SJSA1 (cell line): Measurements from ENCODE around the gene RTL10. TPM values are rescaled to one million over a fixed set of nuclear protein-coding genes. Genes with fewer than 3 reads are reported as not detected.

Experiments used
- DNase-seq, 2 experiments: peaks; one replicate each; pipeline ENCODE4 v3.0.0-alpha.2; 2015 to 2020; ENCODE audit warnings: low spot score in 2 of 2, low read depth in 1 of 2
- H3K27ac ChIP-seq: fragments of 250-450 bp; sonication (Bioruptor Pico); 2 replicates; pipeline ENCODE4 v1.5.1; 2020; ENCODE audit warnings: mild to moderate bottlenecking, moderate library complexity
- H3K27me3 ChIP-seq: fragments of 250-450 bp; sonication (Bioruptor Pico); replicated peaks from 2 replicates; pipeline ENCODE4 v1.5.1; 2020; ENCODE audit warnings: mild to moderate bottlenecking, moderate library complexity
- H3K36me3 ChIP-seq: fragments of 250-450 bp; sonication (Bioruptor Pico); 2 replicates; pipeline ENCODE4 v1.5.1; 2020; ENCODE audit warnings: mild to moderate bottlenecking
- H3K4me1 ChIP-seq: fragments of 250-450 bp; sonication (Bioruptor Pico); replicated peaks from 2 replicates; pipeline ENCODE4 v1.6.1; 2021; ENCODE audit warnings: mild to moderate bottlenecking
- H3K4me3 ChIP-seq: fragments of 250-450 bp; sonication (Bioruptor Pico); 2 replicates; pipeline ENCODE4 v1.5.1; 2020; ENCODE audit warnings: mild to moderate bottlenecking
- H3K9me3 ChIP-seq: fragments of 250-450 bp; sonication (Bioruptor Pico); replicated peaks from 2 replicates; pipeline ENCODE4 v1.5.1; 2020; ENCODE audit warnings: mild to moderate bottlenecking
- total RNA-seq: library from RNA; depleted of rRNA; stranded (reverse); fragments of >200 nt; shearing (Covaris generic); gene quantifications from 2 replicates; pipeline ENCODE4 v1.2.3, GENCODE V29; 2014; rRNA removed

The RTL10 gene, protein sequence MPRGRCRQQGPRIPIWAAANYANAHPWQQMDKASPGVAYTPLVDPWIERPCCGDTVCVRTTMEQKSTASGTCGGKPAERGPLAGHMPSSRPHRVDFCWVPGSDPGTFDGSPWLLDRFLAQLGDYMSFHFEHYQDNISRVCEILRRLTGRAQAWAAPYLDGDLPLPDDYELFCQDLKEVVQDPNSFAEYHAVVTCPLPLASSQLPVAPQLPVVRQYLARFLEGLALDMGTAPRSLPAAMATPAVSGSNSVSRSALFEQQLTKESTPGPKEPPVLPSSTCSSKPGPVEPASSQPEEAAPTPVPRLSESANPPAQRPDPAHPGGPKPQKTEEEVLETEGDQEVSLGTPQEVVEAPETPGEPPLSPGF
- total RNA-seq = 11.5 and 11.7 TPM in 2 replicates

DNA sequence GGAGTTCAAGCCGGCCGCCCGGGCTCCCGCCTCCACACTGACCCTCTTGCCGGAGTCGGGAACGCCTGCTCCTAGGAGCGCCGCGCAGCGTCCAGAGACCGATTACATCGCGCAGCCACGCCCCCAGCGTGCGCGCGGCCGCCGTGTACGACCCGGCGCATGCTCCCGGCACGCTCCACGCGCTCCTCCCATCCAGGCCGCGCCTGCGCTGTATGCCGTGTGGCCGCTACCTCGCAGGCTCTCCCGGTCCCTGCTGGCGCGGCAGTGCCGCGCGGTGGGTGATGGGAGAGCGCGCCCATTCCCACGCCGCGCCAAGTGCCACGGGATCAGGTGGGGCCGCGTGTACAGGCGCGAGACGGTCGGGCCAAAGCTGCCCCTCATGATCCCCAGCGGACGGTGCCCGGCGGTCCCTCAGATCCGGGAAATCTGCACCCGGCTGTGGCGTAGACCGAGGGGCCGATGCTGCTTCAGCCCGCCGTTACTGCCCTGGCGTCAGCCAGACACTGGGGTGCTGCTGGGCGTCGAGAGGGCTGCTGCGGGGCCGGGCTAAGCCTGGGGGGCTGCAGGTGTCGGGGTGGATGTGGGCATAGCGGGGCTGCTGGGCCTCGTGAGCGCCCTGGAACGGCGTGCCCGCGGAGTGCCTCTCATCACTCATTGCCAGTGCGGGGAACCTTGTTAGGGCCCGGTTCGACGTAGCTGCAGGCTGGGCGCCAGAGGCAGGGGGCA is at the start of gene RTL10, which contains the start of gene GNB1L:
Gene RTL10 (minus strand): TSS at position 97 of the 726 bp plus-strand sequence. CDS start 2,613 bp downstream, outside the sequence.
Gene GNB1L (minus strand): TSS at position 97 of the 726 bp plus-strand sequence. CDS start 33,519 bp downstream, outside the sequence.
- H3K27ac ChIP-seq = peak within 1 kb of the TSS; percentile 85
- H3K4me3 ChIP-seq = peak within 1 kb of the TSS; percentile 83

DNA sequence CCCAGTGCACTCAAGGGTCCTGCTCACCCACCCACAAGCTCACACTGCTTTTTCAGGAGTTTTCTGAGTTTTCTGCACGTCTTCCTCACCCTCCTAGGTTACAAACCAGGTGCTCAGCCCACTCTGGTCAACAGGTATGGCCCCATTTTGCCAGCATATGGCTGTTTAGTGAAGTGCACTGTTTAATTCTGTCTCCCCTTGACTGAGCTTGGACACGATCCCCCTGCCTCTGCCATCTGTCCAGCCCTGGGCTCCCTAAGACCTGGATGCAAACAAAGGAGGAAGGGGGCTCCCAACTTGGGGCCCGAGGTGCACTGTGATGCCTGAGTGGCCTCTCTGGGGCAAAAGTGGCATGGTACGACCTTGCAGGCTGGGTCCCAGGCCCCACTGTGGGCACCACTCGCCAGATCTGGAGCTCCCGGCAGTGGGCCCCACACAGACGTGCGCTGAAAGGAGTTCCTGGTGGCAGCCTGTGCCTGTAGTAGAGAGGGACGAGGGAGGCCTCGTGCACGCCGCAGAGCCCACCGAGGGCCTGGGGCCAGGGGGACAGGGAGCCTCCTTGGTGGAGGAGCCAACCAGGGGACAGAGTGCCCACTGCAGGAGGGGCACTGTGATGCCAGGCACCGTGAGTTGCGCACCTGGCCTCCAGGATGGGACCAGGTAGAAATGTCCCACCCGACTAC is 49.6 kb upstream of the RTL10 start:
- Histone ChIP-seq H3K4me1 (peaks cover 28% of the 10 kb centered on the region), H3K4me3 (no peak overlapping the region), H3K27me3 (no peaks in the 10 kb centered on the region), H3K36me3 (0 out of 2 replicates have a peak, but pooled peaks cover 7% of the 10 kb centered on the region), H3K27ac (0 out of 2 replicates have a peak overlapping the region, but pooled peaks have one; percentile 1), H3K9me3 (no peaks in the 10 kb centered on the region)
- no peak for DNase-seq

More for the DNA sequence above, at the start of gene RTL10, which contains the start of gene GNB1L:
- Histone ChIP-seq H3K9me3 (no peaks in the 10 kb centered on the region; the same call in none of the 2 replicates), H3K4me1 (peaks cover 28% of the 10 kb centered on the region), H3K36me3 (peaks cover 57% of the 10 kb centered on the region), H3K27me3 (no peaks in the 10 kb centered on the region)
- peak; percentile 96 for DNase-seq

DNA sequence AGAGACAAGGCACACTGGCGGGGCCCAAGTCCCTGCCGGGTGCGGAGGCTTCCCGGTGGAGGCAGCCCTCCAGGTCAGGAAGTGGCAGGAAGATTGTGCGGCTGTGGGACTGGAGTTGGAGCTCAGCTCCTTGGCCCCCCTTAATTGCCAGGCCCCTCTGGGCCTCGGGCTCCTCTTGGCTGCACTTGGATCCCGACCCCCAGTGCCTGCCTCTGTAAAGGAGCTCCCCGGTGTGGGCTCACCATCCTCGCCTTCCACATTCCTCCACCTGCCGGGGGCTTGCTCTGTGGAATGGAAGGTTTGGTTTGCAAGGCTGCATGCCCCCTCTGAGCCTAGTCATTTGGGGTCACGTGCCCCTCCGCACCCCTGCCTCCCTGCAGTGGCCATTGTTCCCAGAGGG is 48.8 kb upstream of the RTL10 start:
- Histone ChIP-seq H3K4me3 (no peak overlapping the region), H3K9me3 (no peaks in the 10 kb centered on the region), H3K27ac (no peak overlapping the region), H3K4me1 (peaks cover 28% of the 10 kb centered on the region), H3K36me3 (0 out of 2 replicates have a peak, but pooled peaks cover 7% of the 10 kb centered on the region), H3K27me3 (no peaks in the 10 kb centered on the region)
- no peak for DNase-seq

DNA sequence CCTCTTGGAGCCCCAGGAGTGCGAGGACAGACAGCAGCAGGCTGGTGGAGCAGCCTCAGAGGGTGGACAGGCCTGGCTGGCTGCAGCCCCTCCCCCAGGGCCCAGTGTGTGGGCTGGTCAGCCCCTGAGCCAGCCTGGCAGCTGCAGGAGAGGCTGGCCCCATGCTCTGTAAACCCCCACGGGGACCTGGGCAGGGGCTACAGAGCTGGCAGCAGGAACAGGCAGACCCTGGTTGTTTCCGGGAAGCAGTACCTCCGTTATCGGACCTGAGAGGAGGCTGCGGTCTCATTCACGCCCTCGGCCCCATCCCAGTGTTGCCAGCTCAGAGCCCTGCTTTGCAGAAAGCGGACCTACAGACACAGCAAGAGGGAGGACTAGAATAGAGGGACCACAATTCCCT is 48.4 kb upstream of the RTL10 start:
- no peaks in the 10 kb centered on the region for H3K9me3 ChIP-seq
- no peaks in the 10 kb centered on the region for H3K27me3 ChIP-seq
- DNase-seq = no peak
- H3K4me1 ChIP-seq = peaks cover 28% of the 10 kb centered on the region
- H3K36me3 ChIP-seq = peaks cover 6% of the 10 kb centered on the region; the same call in 1 of the 2 replicates
- H3K27ac ChIP-seq = no peak overlapping the region
- H3K4me3 ChIP-seq = no peak overlapping the region

DNA sequence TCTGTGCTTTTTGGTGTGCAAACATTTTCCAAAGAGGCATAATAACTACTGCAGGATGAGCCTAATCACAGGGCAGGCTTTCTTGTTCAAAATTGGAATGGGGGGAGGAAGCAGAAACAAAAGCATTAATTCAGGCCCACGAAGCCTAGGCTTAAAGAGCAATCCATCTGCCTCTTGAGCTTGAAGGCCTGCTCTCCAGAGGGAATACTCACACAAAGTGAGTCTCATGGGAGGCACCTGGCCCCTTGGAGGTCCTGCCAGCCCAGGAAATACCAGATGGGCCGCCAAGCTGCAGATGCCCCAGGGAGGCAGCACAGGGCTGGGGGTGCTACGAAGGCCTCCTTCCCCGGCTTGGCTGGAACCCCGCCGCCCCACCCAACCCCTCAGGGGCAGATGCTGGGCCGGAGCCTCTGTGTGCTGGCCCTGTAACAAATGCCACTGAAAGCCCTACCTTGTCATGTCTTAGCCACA is 47.6 kb upstream of the RTL10 start:
- Histone ChIP-seq H3K4me1 (peaks cover 28% of the 10 kb centered on the region), H3K36me3 (peaks cover 6% of the 10 kb centered on the region; the same call in 1 of the 2 replicates), H3K27me3 (no peaks in the 10 kb centered on the region), H3K27ac (no peak overlapping the region), H3K9me3 (no peaks in the 10 kb centered on the region), H3K4me3 (no peak overlapping the region)
- peak in 1 of 2 experiments; percentile 44 for DNase-seq

DNA sequence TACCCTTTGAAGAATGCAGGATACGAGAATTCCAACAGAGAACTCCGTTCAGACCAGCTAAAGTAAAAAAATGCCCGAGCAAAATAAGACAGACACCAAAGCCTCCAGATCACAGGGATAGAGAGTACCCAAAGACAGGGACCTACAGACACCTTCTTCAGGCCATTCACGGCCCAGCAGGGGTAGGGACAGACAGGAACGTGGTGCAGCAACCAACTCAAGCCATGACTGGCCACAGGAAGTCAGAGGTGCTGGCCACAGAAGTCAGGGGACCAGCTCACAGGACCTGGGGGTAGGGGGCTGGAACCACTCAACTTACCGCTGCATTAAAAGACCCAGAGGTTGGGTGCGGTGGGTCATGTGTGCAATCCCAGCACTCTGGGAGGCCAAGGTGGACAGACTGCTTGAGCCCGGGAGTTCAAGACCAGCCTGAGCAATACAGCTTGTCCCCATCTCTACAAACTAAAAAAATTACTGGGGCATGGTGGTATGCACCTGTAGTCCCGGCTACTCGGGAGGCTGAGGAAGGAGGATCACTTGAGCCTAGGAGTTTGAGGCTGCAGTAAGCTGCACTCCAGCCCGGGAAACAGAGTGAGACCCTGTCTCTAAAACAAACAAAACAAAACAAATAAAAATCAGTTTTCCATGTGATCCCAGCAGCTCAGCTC is 47.0 kb upstream of the RTL10 start:
- H3K27me3 ChIP-seq = no peaks in the 10 kb centered on the region
- no peak overlapping the region for H3K27ac ChIP-seq
- H3K4me1 ChIP-seq = peaks cover 28% of the 10 kb centered on the region
- peaks cover 9% of the 10 kb centered on the region; the same call in 1 of the 2 replicates for H3K36me3 ChIP-seq
- DNase-seq = no peak
- no peak overlapping the region for H3K4me3 ChIP-seq
- no peaks in the 10 kb centered on the region for H3K9me3 ChIP-seq

DNA sequence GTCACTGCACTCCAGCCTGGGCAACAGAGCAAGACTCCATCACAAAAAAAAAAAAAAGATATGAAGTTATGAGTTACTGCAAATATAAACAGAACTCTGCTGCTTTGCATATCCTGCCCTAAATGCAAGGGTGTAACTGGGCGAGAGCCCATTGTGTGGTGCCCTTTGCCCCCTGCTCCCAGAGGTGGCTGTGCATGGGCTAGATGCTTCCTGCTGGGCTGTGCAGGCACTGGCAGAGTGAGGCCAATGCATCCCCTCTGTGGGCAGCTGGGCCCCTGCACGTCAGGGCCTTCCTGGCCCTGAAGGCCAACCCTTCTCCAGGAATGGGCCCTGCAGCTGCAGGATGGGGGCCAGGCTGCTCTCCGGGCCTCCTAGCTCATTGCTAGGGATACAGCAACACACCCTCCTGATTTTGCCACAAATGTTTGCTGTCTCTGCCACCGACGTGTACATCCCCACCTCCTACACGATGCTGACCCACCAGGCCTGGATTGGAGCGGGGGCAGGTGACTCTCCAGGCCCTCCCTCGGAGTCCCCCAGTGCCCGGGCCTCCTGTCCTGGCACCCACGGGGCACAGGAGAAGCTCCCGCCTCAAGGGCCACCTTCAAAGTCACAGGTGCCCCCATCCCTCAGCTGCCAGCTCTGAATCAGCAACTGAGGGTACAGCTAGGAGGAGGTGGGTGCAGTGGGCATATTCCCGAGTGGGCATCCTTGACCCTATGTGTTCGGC is 46.2 kb upstream of the RTL10 start:
- peaks cover 9% of the 10 kb centered on the region; the same call in 1 of the 2 replicates for H3K36me3 ChIP-seq
- H3K4me3 ChIP-seq = no peak overlapping the region
- no peaks in the 10 kb centered on the region for H3K27me3 ChIP-seq
- H3K27ac ChIP-seq = no peak overlapping the region
- no peak for DNase-seq
- no peaks in the 10 kb centered on the region for H3K9me3 ChIP-seq
- peaks cover 23% of the 10 kb centered on the region for H3K4me1 ChIP-seq

DNA sequence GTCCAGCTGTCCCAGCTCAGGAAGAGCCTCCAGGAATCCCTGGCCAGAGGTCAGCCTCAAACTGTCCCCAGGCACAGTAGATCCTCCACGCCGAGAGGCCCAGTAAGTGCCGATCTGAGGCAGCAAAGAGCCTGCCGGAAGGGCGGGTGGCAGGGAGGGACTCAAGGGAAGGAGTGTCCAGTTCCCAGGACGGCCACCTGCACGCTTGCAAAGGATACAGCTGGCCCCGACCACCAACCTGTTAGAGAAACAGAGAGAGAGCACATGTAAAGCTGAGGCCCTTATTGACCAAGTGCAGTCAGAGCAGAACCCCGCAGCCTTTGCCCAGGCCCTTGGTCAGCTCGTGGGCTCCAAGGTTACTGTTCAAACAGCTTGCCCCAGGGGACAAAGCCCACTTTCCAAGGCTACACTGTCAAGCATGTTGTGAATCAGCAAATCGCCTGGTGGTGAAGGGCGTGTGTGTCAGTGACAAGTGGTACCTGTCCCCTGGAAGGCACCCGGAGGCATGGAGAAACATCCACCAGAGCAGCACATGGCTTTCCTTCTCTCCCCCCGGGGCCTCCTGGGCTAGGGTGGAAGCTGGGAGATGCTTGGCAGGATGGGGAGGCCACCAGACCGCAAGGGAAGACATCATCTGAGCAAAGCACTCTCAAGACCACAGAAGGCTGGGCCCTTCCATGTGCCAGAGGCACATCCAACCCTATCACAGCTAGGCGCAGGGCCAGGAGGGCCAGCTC is 44.3 kb upstream of the RTL10 start:
- no peaks in the 10 kb centered on the region for H3K9me3 ChIP-seq
- no peak for DNase-seq
- H3K36me3 ChIP-seq = peaks cover 17% of the 10 kb centered on the region
- H3K4me3 ChIP-seq = no peak overlapping the region
- peaks cover 7% of the 10 kb centered on the region for H3K4me1 ChIP-seq
- no peak overlapping the region for H3K27ac ChIP-seq
- H3K27me3 ChIP-seq = no peaks in the 10 kb centered on the region

DNA sequence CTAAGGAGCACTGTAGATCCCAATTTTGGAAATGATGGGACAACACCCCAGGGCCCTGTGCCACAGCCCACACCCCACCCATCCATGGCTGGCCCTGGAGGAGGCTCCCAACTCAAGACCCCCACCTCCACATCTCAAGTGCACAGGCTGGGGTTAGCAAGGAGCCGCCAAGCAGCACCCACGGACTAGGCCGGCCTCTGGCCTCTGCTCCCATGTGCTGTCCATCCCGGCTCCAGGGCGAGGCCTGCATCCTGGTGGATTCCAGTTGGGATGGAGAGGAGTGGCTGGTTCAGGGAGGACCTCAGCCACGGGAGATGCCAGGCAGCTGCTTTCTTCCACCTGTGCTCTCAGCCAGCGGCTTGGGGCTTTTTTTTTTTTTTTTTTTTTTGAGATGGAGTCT is 43.5 kb upstream of the RTL10 start:
- peaks cover 26% of the 10 kb centered on the region for H3K36me3 ChIP-seq
- H3K4me1 ChIP-seq = peaks cover 4% of the 10 kb centered on the region
- H3K27me3 ChIP-seq = no peaks in the 10 kb centered on the region
- no peak for DNase-seq
- no peak overlapping the region for H3K27ac ChIP-seq
- H3K9me3 ChIP-seq = no peaks in the 10 kb centered on the region
- no peak overlapping the region for H3K4me3 ChIP-seq

DNA sequence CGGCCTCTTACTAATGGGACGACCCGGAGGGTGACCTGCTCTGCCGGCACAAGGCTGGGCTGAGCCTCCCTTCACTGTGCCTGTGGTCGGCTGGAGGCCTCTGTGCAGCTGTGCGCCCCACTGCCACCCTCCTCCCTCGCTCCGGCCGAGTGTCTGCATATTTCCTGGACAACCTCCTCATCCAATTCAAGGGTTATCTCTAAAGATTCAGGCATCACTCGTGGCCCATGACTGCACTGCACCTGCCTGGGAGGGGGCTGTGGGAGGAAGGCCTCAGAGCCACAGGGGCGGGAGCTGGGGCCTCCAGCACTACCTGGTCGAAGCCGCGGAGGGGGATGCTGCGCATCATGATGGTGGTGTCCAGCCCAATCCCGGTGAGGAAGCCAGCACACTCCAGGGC is 43.1 kb upstream of the RTL10 start:
- peaks cover 30% of the 10 kb centered on the region for H3K36me3 ChIP-seq
- H3K27ac ChIP-seq = no peak overlapping the region
- H3K27me3 ChIP-seq = no peaks in the 10 kb centered on the region
- H3K9me3 ChIP-seq = no peaks in the 10 kb centered on the region
- H3K4me1 ChIP-seq = peaks cover 5% of the 10 kb centered on the region
- H3K4me3 ChIP-seq = no peak overlapping the region
- no peak for DNase-seq

DNA sequence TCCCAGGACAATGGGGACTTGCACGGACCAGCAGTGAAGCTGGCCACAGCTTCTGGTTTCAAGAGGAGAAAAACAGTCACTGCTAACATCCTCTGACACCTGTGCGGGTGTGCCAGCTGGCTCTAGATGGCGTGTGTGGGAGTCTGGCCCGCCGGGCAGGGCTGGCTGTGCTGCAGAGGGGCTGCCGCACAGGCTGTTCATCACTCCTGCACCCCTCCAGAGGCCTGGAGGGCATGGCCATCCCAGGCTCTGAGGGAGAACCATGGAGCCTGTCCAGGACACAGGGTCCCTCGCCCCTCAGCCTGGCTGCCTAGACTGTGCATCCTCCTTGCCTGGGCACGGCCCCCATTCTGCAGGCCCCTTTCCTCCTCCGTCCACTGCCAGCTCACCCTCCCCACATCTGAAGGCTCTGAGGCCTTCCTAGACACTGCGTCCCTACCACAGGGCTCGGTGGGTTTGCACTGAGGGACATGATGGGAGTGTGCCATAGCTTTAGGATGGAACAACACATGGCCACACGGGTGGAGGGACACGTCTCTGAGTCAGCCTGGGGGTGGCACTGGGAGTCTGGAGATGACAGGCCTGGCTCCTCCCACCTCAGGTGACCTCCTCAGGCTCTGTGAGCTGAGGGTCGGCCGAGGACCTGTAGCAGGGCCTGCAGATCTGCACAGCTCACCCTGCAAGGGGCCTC is 42.1 kb upstream of the RTL10 start:
- H3K36me3 ChIP-seq = peaks cover 34% of the 10 kb centered on the region
- H3K9me3 ChIP-seq = no peaks in the 10 kb centered on the region
- H3K4me3 ChIP-seq = no peak overlapping the region
- no peak for DNase-seq
- no peaks in the 10 kb centered on the region for H3K27me3 ChIP-seq
- peaks cover 14% of the 10 kb centered on the region for H3K4me1 ChIP-seq
- no peak overlapping the region for H3K27ac ChIP-seq
